KOPT-K1 (cell line): ENCODE data around the gene SOD1.

Experiments
- H3K27ac ChIP-seq: fragments of 200-600 bp; sonication (generic); 2 replicates; pipeline ENCODE4 v1.5.1; 2016; ENCODE audit warnings: antibody characterized with exemption, mild to moderate bottlenecking, low read depth, low read length; ENCODE audit not compliant: poor library complexity, severe bottlenecking
- H3K36me3 ChIP-seq: fragments of 200-600 bp; sonication (generic); 2 replicates; pipeline ENCODE4 v1.5.1; 2017; ENCODE audit warnings: antibody characterized with exemption, mild to moderate bottlenecking, low read length, moderate library complexity; ENCODE audit not compliant: insufficient read depth
- H3K9me3 ChIP-seq: fragments of 200-600 bp; sonication (generic); 2 replicates; pipeline ENCODE4 v1.5.1; 2017; ENCODE audit warnings: antibody characterized with exemption, low read length, mild to moderate bottlenecking; ENCODE audit not compliant: insufficient read depth, poor library complexity, severe bottlenecking

The SOD1 gene

GRCh38 chr21:31686272-31686915, 26.9 kb downstream of the SOD1 start:
- H3K36me3 ChIP-seq, result peaks cover 99% of the 10 kb centered on the region
- H3K27ac ChIP-seq, result no peak overlapping the region
- H3K9me3 ChIP-seq, result no peaks in the 10 kb centered on the region

GRCh38 chr21:31687108-31687507, 27.6 kb downstream of the SOD1 start:
- peaks cover 99% of the 10 kb centered on the region for H3K36me3 ChIP-seq
- H3K9me3 ChIP-seq, result no peaks in the 10 kb centered on the region
- H3K27ac ChIP-seq, result no peak overlapping the region

GRCh38 chr21:31688603-31689368, 29.3 kb downstream of the SOD1 start:
- Histone ChIP-seq H3K27ac (no peak overlapping the region), H3K36me3 (peaks cover 99% of the 10 kb centered on the region), H3K9me3 (no peaks in the 10 kb centered on the region)

- Histone ChIP-seq H3K9me3 (no peaks in the 10 kb centered on the region), H3K27ac (no peak overlapping the region), H3K36me3 (peaks cover 100% of the 10 kb centered on the region)
Measured at GRCh38 chr21:31693222-31693621, 33.7 kb downstream of the SOD1 start.

GRCh38 chr21:31696424-31696823, 36.9 kb downstream of the SOD1 start:
- H3K9me3 ChIP-seq, result no peaks in the 10 kb centered on the region
- H3K27ac ChIP-seq, result no peak overlapping the region
- peaks cover 100% of the 10 kb centered on the region for H3K36me3 ChIP-seq

GRCh38 chr21:31698461-31698860, 39.0 kb downstream of the SOD1 start:
- peaks cover 99% of the 10 kb centered on the region for H3K36me3 ChIP-seq
- H3K9me3 ChIP-seq, result no peaks in the 10 kb centered on the region
- H3K27ac ChIP-seq, result no peak overlapping the region

- Histone ChIP-seq H3K9me3 (no peaks in the 10 kb centered on the region), H3K36me3 (peaks cover 98% of the 10 kb centered on the region), H3K27ac (no peak overlapping the region)
Measured at GRCh38 chr21:31700040-31700439, 40.5 kb downstream of the SOD1 start.

GRCh38 chr21:31706562-31706961, 47.1 kb downstream of the SOD1 start:
- H3K27ac ChIP-seq, result no peak overlapping the region
- H3K36me3 ChIP-seq, result peaks cover 48% of the 10 kb centered on the region
- H3K9me3 ChIP-seq, result no peaks in the 10 kb centered on the region

GRCh38 chr21:31707499-31707898, 48.0 kb downstream of the SOD1 start:
- no peaks in the 10 kb centered on the region for H3K9me3 ChIP-seq

GRCh38 chr21:31708541-31708940, 49.0 kb downstream of the SOD1 start:
- no peak overlapping the region for H3K27ac ChIP-seq
- H3K36me3 ChIP-seq, result peaks cover 28% of the 10 kb centered on the region
- no peaks in the 10 kb centered on the region for H3K9me3 ChIP-seq

More at GRCh38 chr21:31707499-31707898, 48.0 kb downstream of the SOD1 start:
- no peak overlapping the region for H3K27ac ChIP-seq
- H3K36me3 ChIP-seq, result peaks cover 38% of the 10 kb centered on the region

- Histone ChIP-seq H3K36me3 (peaks cover 10% of the 10 kb centered on the region), H3K27ac (no peak overlapping the region), H3K9me3 (no peaks in the 10 kb centered on the region)
Measured at GRCh38 chr21:31710586-31710985, 51.1 kb downstream of the SOD1 start.

- Histone ChIP-seq H3K36me3 (peaks cover 3% of the 10 kb centered on the region), H3K27ac (no peak overlapping the region), H3K9me3 (no peaks in the 10 kb centered on the region)
Measured at GRCh38 chr21:31711326-31711725, 51.8 kb downstream of the SOD1 start.

GRCh38 chr21:31711745-31712285, 52.3 kb downstream of the SOD1 start:
- Histone ChIP-seq H3K36me3 (no peaks in the 10 kb centered on the region), H3K9me3 (no peaks in the 10 kb centered on the region), H3K27ac (no peak overlapping the region)

GRCh38 chr21:31713115-31713514, 53.6 kb downstream of the SOD1 start:
- H3K27ac ChIP-seq, result no peak overlapping the region
- no peaks in the 10 kb centered on the region for H3K9me3 ChIP-seq
- H3K36me3 ChIP-seq, result no peaks in the 10 kb centered on the region

GRCh38 chr21:31713973-31714740, 54.7 kb downstream of the SOD1 start:
- H3K27ac ChIP-seq, result no peak overlapping the region
- no peaks in the 10 kb centered on the region for H3K36me3 ChIP-seq

More at GRCh38 chr21:31713973-31714740, 54.7 kb downstream of the SOD1 start:
- H3K9me3 ChIP-seq, result no peaks in the 10 kb centered on the region
